GM12872 (cell line): ENCODE measurements around the gene HMCN2.

ENCODE experiments used
- TF ChIP-seq, protein P1 (sequence below): IDR thresholded peaks from 3 replicates; pipeline ENCODE4 v1.5.1; 2011; ENCODE audit warnings: low read depth, mild to moderate bottlenecking, low read length, moderate library complexity; ENCODE audit not compliant: insufficient read depth

The HMCN2 gene

DNA sequence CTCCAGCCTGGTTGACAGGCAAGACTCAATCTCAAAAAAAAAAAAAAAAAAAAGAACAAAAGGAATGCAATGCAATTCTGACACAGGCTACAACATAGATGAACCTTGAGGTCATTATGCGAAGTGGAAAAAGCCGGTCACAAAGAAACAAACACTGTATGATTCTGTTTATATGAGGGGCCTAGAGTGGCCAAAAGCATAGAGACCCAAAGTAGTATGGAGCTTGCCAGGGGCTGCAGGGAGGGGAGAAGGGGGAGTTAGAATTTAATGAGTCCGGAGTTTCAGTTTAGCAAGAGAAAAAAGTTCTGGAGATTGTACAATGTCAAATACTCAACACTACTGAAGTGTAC, 146.0 kb downstream of the HMCN2 start:
- TF ChIP-seq, protein P1, sequence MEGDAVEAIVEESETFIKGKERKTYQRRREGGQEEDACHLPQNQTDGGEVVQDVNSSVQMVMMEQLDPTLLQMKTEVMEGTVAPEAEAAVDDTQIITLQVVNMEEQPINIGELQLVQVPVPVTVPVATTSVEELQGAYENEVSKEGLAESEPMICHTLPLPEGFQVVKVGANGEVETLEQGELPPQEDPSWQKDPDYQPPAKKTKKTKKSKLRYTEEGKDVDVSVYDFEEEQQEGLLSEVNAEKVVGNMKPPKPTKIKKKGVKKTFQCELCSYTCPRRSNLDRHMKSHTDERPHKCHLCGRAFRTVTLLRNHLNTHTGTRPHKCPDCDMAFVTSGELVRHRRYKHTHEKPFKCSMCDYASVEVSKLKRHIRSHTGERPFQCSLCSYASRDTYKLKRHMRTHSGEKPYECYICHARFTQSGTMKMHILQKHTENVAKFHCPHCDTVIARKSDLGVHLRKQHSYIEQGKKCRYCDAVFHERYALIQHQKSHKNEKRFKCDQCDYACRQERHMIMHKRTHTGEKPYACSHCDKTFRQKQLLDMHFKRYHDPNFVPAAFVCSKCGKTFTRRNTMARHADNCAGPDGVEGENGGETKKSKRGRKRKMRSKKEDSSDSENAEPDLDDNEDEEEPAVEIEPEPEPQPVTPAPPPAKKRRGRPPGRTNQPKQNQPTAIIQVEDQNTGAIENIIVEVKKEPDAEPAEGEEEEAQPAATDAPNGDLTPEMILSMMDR: no peak

DNA sequence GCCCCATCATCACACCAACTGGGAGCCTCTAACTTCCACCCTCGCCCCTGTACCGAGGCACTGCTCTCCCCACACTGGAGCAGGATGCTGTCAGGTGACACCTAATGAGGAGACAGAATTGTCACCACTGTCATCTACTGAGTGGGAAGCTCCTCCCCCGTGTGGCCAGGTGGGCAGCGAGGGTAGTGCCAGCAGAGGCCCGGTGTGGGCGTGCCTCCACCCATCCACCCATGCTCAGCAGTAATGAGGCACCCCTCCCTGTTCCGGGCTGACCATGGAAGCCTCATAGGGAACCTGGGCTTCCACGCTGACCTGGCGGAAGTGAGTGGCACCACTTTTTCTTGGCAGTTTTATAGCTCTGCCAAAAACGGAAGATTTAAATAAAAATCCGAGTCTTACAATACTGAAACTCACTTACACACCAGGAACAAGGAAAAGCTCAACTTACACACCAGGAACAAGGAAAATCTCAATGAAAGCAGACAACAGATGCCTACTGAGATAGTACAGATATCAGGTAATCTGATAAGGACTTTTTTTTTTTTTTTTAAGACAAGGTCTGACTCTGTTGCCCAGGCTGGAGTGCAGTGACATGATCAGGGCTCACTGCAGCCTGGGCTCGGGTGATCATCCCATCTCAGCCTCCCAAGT, 148.6 kb downstream of the HMCN2 start:
- TF ChIP-seq, protein P1: no peak

DNA sequence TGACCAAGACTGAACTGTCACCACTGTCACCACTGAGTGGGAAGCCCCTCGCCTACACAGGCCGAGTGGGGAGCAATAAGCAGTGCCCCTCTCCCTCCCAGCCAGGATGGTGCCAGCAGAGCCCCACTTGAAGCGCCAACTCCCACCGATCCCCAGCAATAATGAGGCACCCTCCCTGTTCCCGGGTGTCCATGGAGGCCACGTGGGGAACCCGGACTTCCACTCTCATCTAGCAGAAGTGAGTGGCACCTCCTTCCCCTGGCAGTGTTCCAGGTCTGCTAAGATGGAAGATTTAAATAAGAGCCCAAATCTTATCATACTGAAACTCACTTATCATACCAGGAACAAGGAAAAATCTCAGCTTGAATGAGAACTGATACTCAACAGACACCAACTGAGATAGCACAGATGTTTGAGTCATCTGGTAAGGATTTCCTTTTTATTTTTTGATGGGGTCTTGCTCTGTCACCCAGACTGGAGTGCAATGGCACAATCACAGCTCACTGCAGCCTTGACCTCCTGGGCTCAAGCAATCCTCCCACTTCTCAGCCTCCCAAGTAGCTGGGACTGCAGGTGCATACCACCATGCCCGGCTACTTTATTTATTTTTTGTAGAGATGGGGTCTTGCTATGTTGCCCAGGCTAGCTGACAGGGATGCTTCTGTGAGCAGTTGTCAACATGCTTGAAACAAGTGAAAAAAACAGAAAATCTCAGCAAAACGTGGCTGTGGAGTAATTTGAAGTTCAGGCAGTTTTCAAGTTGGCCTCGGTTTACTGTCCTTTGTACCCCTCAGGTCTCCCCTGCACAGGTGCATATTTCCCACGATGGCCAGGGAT, 149.6 kb downstream of the HMCN2 start:
- TF ChIP-seq, protein P1: no peak

DNA sequence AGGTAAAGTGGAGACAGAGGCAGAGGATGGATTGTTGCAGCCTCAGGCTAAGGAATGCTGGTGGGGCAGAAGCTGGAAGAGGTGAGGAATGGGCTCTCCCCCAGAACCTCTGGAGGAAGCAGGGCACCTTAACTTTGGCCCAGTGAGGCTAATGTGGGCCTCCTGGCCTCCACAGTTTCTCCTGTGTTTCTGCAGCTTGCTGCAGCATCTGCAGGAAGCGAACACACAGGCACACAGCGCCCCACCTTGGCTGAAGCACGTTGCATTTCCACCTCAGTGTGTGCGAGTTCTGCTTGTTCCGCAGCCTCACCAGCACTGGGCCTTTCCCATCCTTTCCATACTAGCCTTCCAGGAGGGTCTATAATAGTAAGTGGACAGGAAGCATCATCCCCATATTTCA, 152.0 kb downstream of the HMCN2 start:
- TF ChIP-seq, protein P1: peak; percentile 39; the same call in 1 of the 3 replicates

DNA sequence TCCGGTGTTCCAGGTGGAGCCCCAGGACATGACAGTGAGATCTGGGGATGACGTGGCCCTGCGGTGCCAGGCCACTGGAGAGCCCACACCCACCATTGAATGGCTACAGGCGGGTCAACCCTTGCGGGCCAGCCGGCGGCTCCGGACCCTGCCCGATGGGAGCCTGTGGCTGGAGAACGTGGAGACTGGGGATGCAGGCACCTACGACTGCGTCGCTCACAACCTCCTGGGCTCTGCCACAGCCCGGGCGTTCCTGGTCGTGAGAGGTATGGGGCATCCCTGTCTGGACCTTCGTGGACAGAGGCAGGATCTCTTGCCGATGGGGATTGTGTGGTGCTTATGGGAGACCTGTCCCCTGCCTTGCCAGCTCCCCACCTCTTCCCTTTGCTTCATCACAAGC, 153.2 kb downstream of the HMCN2 start:
- TF ChIP-seq, protein P1: no peak

DNA sequence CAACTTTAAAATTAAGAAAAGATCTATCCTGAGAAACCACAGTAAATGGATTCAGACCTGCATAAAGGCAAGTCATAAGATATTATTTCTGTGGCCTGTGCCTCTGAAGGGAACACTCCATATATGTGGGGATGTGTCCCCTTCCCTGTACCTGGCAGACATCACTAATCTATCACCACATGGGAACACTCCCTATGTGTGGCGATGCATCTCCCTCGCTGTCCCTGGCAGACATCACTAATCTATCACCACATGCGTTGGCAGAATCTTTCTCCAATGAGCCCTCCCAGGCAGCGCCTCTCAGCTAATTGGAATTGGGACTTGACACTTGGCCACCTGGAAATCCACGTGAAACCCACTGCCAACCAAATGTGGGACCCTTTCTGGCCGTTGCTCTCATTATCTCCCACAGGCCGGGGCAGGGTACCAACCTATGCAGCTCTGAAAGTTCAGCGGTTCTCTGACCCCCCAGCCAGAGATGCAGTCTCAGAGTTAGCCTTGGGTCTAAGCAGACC, 154.0 kb downstream of the HMCN2 start:
- TF ChIP-seq, protein P1: no peak

DNA sequence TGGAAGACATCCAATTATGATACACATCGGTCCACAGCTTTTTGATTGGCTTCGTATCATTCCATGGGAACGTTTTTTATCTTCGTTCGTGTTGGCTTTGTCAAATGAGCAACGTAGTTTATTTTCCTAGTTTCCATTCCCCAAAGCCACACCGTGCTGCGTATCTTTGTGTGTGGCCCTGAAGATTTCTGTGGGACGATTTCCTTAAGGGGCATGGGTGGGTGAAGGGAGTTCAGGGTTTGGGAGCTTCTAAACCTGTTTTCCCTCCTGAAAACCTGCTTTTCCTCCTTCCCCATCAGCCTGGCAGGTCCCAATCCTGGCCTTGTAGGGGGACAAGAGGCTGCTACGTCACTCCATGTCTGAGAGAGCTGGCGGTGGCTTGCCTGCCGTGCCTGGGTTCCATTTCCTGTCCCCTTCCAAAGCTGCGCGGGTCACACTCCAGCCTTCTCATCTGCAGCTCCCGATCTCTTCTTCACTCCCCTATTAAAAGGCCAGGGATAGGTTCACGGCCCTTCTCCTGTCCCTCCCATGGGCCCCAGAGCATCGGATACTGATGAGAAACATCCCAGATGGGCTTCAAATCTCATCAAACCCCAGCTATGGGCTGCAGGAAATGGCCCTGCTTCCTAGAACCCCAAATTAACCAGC, 155.7 kb downstream of the HMCN2 start:
- TF ChIP-seq, protein P1: no peak
